ENCODE data around the gene CPNE4.

CPNE4 gene

GRCh38 chr3:131699001-131699400, 335.8 kb downstream of the CPNE4 start:
- no peaks in the 10 kb centered on the region for H3K4me1 Mint-ChIP-seq (ENCODE audit: low read depth in 2 of 2)
- no peak overlapping the region for H3K27ac Mint-ChIP-seq
- no peak for ATAC-seq (replicated peaks)
- H3K4me3 Mint-ChIP-seq = no peak overlapping the region
- peaks cover 0 to 9% of the 10 kb centered on the region in 2 donors for H3K27me3 Mint-ChIP-seq
- no peak for DNase-seq
- H3K9me3 Mint-ChIP-seq = no peaks in the 10 kb centered on the region
- H3K36me3 Mint-ChIP-seq (ENCODE audit: insufficient read depth) = no peaks in the 10 kb centered on the region

DNA sequence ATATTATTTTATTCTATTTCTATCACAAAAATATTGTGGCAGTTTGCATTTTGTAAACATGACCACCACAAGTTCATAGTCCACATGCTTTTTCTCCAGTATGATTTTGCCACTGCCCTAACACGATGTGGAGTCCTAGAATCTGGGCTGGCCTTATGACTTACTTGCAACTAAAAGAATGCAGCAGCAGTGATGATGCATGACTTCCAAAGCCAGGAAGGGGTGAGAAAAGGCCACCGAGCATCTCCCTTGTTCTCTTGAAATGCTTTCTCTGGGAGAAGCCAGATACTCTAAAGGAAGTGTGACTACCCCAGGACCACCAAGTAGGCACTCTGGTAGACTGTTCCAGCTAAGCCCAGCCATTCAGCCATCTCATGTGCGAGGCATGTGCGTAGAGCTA, 340.4 kb downstream of the CPNE4 start:
- Mint-ChIP-seq H3K4me1 (ENCODE audit: low read depth in 2 of 2) (no peaks in the 10 kb centered on the region), H3K27me3 (peaks cover 7 to 21% of the 10 kb centered on the region in 2 donors)

DNA sequence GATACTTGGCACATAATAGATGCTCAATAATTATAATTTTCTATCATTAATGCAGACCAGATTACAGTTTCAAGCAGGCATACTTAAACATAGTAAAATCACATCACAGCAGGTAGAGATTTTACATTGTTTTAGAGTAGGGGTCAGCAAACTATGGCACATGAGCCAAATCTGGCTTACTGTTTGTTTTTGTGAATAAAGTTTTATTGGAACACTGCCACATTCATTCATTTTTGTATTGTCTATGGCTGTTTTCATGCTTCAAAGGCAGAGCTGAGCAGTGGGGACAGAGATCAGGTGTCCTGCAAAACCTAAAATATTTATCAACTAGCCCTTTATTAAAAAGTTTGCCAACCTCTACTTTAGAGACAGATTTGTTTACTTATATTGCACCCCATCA, 342.5 kb downstream of the CPNE4 start:
- DNase-seq (no peak), ATAC-seq (replicated peaks) (no peak)
- peaks cover 7 to 21% of the 10 kb centered on the region in 2 donors for H3K27me3 Mint-ChIP-seq
- no peak overlapping the region for H3K27ac Mint-ChIP-seq
- no peaks in the 10 kb centered on the region for H3K36me3 Mint-ChIP-seq (ENCODE audit: insufficient read depth)
- H3K9me3 Mint-ChIP-seq = no peaks in the 10 kb centered on the region
- no peaks in the 10 kb centered on the region for H3K4me1 Mint-ChIP-seq (ENCODE audit: low read depth in 2 of 2)
- H3K4me3 Mint-ChIP-seq = no peak overlapping the region

More for the DNA sequence above, 340.4 kb downstream of the CPNE4 start:
- no peak overlapping the region for H3K4me3 Mint-ChIP-seq
- no peak overlapping the region for H3K27ac Mint-ChIP-seq
- no peak for ATAC-seq (replicated peaks)
- DNase-seq = no peak
- H3K36me3 Mint-ChIP-seq (ENCODE audit: insufficient read depth) = no peaks in the 10 kb centered on the region
- H3K9me3 Mint-ChIP-seq = no peaks in the 10 kb centered on the region

- no peak for ATAC-seq (replicated peaks)
- no peak overlapping the region for H3K27ac Mint-ChIP-seq
Observed at GRCh38 chr3:131690800-131691199, 344.0 kb downstream of the CPNE4 start.

DNA sequence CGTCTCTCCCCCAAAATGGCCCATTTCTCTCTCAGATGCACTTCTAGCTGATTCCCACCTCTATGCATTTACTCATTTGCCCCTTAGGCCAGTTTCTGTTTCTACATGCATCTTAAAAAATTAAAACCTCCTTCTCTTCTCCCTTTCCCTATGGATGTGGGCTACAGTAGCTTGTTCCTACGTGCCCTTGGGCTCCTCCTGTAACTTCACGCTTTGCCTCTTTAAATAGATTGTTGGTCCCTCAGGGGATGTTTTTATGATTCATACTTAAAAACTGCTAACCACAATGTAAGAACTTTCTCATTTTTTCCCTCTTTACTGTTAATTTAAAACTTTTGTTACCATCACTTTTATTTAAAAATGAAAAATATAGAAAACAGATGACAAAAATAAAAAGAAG, 346.4 kb downstream of the CPNE4 start:
- H3K27ac Mint-ChIP-seq = no peak overlapping the region
- ATAC-seq (replicated peaks) (no peak), DNase-seq (no peak)
- no peaks in the 10 kb centered on the region for H3K9me3 Mint-ChIP-seq
- no peak overlapping the region for H3K4me3 Mint-ChIP-seq
- H3K27me3 Mint-ChIP-seq = peaks cover 28 to 29% of the 10 kb centered on the region in 2 donors
- no peaks in the 10 kb centered on the region for H3K36me3 Mint-ChIP-seq (ENCODE audit: insufficient read depth)
- no peaks in the 10 kb centered on the region for H3K4me1 Mint-ChIP-seq (ENCODE audit: low read depth in 2 of 2)

More at GRCh38 chr3:131690800-131691199, 344.0 kb downstream of the CPNE4 start:
- Mint-ChIP-seq H3K36me3 (ENCODE audit: insufficient read depth) (no peaks in the 10 kb centered on the region), H3K27me3 (peaks cover 21% of the 10 kb centered on the region in 2 donors), H3K4me3 (no peak overlapping the region), H3K9me3 (no peaks in the 10 kb centered on the region), H3K4me1 (ENCODE audit: low read depth in 2 of 2) (no peaks in the 10 kb centered on the region)
- no peak for DNase-seq

- Mint-ChIP-seq H3K36me3 (ENCODE audit: insufficient read depth) (no peaks in the 10 kb centered on the region), H3K4me1 (ENCODE audit: low read depth in 2 of 2) (no peaks in the 10 kb centered on the region), H3K4me3 (no peak overlapping the region), H3K9me3 (no peaks in the 10 kb centered on the region), H3K27me3 (no peaks in the 10 kb centered on the region), H3K27ac (no peak overlapping the region)
- no peak for DNase-seq
- ATAC-seq (replicated peaks) = no peak
Observed at GRCh38 chr3:131669600-131669999, 365.2 kb downstream of the CPNE4 start.

DNA sequence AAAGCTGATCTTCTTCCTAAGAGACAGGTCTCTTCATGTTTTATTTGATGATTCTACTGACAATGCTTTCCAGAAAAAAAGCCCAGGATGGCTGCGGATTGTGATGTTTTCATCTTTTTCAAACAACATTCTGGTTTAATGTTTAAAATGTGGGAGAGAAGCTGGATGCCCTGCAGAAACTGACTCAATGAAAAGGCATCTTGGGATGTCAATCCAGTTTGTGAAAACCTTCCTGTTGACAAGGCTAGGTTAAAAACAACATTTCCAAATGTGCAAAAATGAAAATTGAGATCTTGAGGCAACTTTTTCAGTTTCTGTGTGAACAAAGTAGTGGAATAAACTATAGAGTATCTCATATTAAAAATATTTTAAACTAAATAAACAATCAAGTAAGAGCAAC, 376.0 kb downstream of the CPNE4 start:
- DNase-seq (no peak), ATAC-seq (replicated peaks) (no peak)
- Mint-ChIP-seq H3K27me3 (peaks cover 6 to 12% of the 10 kb centered on the region in 2 donors), H3K9me3 (peaks cover 0 to 8% of the 10 kb centered on the region in 2 donors), H3K36me3 (ENCODE audit: insufficient read depth) (no peaks in the 10 kb centered on the region), H3K27ac (no peak overlapping the region), H3K4me3 (no peak overlapping the region), H3K4me1 (ENCODE audit: low read depth in 2 of 2) (no peaks in the 10 kb centered on the region)

DNA sequence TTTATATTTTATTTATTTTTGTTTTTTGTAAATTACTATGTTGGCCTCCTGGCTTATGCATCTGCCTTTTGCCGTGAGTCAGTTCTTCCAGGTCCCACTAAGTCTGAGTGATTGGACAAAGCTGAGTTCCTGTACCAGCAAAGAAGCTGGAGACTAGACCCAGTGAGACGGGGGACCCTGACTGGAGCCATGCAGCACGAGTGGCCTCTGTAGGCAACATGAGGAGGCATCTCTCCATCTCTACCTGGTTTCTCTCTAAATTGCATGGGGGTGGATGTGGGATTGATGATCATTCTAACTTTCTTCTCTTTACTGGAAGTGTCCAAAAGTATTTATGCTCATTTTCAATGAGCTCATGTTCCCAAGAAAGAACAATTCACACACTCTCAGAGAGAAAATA, 376.7 kb downstream of the CPNE4 start:
- DNase-seq = no peak
- H3K27ac Mint-ChIP-seq = no peak overlapping the region
- no peak overlapping the region for H3K4me3 Mint-ChIP-seq
- no peaks in the 10 kb centered on the region for H3K36me3 Mint-ChIP-seq (ENCODE audit: insufficient read depth)
- no peak for ATAC-seq (replicated peaks)
- no peaks in the 10 kb centered on the region for H3K4me1 Mint-ChIP-seq (ENCODE audit: low read depth in 2 of 2)
- peaks cover 6 to 17% of the 10 kb centered on the region in 2 donors for H3K27me3 Mint-ChIP-seq
- H3K9me3 Mint-ChIP-seq = peaks cover 0 to 8% of the 10 kb centered on the region in 2 donors

DNA sequence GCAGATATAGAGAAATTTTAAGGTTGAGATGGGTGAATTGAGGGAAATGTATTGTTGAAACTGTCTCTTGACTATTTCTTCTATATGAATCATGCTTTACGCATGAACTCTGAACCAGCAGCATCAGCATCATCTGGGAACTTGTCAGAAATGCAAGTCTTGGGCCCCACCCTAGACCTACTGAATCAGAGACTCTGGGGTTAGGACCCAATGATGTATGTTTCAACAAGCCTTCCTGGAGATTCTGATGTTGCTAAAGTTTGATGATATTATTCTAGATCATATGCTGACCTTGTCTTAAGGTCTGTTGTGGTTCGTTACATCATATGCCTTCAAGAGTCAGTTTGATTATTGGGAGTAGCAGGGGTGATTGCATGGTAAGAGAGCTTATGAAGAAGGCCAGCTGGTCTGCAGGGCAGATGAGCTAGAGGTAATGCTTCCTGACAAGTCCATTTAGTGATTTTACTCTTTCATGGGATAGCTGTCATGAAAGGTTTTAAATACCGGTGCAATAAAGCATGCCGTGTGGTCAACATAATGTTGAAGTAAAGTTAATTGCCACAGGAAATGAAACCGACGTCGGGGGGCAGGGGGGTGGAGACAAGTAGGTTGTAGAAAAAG, 379.6 kb downstream of the CPNE4 start:
- Mint-ChIP-seq H3K4me1 (ENCODE audit: low read depth in 2 of 2) (no peaks in the 10 kb centered on the region), H3K4me3 (no peak overlapping the region), H3K27me3 (peaks cover 6 to 12% of the 10 kb centered on the region in 2 donors), H3K9me3 (peaks cover 0 to 2% of the 10 kb centered on the region in 2 donors), H3K36me3 (ENCODE audit: insufficient read depth) (no peaks in the 10 kb centered on the region), H3K27ac (no peak overlapping the region)
- DNase-seq = no peak
- no peak for ATAC-seq (replicated peaks)

- Mint-ChIP-seq H3K27me3 (peaks cover 0 to 12% of the 10 kb centered on the region in 2 donors), H3K9me3 (no peaks in the 10 kb centered on the region), H3K27ac (no peak overlapping the region), H3K36me3 (ENCODE audit: insufficient read depth) (no peaks in the 10 kb centered on the region), H3K4me3 (no peak overlapping the region), H3K4me1 (ENCODE audit: low read depth in 2 of 2) (no peaks in the 10 kb centered on the region)
- no peak for ATAC-seq (replicated peaks)
- no peak for DNase-seq
Observed at GRCh38 chr3:131645638-131646037, 389.2 kb downstream of the CPNE4 start.

DNA sequence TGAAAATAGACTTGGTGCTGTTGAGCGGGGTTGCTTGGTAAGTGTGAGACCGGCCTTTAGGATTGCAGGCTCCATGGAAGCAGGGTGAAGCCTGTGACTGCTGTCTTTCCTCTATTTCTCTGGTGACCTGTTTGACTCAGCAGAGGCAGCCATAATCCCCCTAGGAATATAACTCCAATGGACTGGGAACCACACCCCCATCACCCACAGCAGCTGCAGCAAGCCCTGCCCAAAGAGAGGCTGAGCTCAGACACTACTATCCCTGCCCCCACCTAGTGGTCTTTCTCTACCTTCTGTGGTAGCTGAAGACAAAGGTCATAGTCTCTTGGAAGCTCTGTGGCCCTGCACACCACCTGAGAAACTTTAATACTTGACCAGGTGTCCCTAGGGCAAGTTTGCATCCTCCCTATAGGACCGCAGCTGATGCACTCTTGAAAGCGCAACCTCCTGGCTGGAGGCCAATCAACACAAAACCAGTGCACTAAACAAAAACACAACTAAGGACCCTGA, 398.5 kb downstream of the CPNE4 start:
- no peaks in the 10 kb centered on the region for H3K36me3 Mint-ChIP-seq (ENCODE audit: insufficient read depth)
- DNase-seq (no peak), ATAC-seq (replicated peaks) (no peak)
- no peaks in the 10 kb centered on the region for H3K9me3 Mint-ChIP-seq
- H3K4me3 Mint-ChIP-seq = no peak overlapping the region
- H3K27me3 Mint-ChIP-seq = peaks cover 24 to 61% of the 10 kb centered on the region in 2 donors
- no peaks in the 10 kb centered on the region for H3K4me1 Mint-ChIP-seq (ENCODE audit: low read depth in 2 of 2)
- H3K27ac Mint-ChIP-seq = no peak overlapping the region

- no peaks in the 10 kb centered on the region for H3K9me3 Mint-ChIP-seq
- H3K27ac Mint-ChIP-seq = no peak overlapping the region
- ATAC-seq (replicated peaks) (no peak), DNase-seq (no peak)
- H3K4me3 Mint-ChIP-seq = no peak overlapping the region
- H3K4me1 Mint-ChIP-seq (ENCODE audit: low read depth in 2 of 2) = no peaks in the 10 kb centered on the region
- H3K36me3 Mint-ChIP-seq (ENCODE audit: insufficient read depth) = no peaks in the 10 kb centered on the region
- H3K27me3 Mint-ChIP-seq = peaks cover 17 to 32% of the 10 kb centered on the region in 2 donors
Observed at GRCh38 chr3:131630807-131631206, 404.0 kb downstream of the CPNE4 start.

DNA sequence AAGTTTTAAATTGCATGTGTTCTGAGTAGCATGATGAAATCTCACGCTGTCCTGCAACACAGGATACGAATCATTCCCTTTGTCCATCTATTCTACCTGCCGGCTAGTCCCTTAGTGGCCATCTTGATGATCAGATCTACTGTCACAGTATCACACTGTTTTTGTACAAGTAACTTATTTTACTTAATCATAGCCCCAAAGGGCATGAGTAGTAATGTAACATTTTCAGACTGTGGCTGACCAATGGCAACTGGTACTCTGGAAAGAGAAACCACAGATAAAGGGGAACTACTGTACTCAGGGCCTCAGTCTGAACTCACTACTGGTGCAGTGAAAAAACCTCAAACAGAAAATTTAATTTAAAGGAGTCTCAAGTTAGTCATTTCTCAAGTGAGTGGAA, 404.7 kb downstream of the CPNE4 start:
- Mint-ChIP-seq H3K27me3 (peaks cover 17 to 25% of the 10 kb centered on the region in 2 donors), H3K27ac (no peak overlapping the region), H3K4me1 (ENCODE audit: low read depth in 2 of 2) (no peaks in the 10 kb centered on the region), H3K4me3 (no peak overlapping the region), H3K9me3 (no peaks in the 10 kb centered on the region), H3K36me3 (ENCODE audit: insufficient read depth) (no peaks in the 10 kb centered on the region)
- DNase-seq (no peak), ATAC-seq (replicated peaks) (no peak)

- no peak for DNase-seq
- Mint-ChIP-seq H3K36me3 (ENCODE audit: insufficient read depth) (no peaks in the 10 kb centered on the region), H3K27me3 (peaks cover 14 to 15% of the 10 kb centered on the region in 2 donors), H3K9me3 (no peaks in the 10 kb centered on the region), H3K27ac (no peak overlapping the region), H3K4me3 (no peak overlapping the region), H3K4me1 (ENCODE audit: low read depth in 2 of 2) (no peaks in the 10 kb centered on the region)
- ATAC-seq (replicated peaks) = no peak
Observed at GRCh38 chr3:131623431-131623830, 411.4 kb downstream of the CPNE4 start.

Measured in effector memory CD8-positive, alpha-beta T cell (primary cell).